GM18511 (cell line): ENCODE measurements around the gene ADORA1.

ENCODE experiments used
- ATAC-seq: cut with Tn5 transposase; IDR thresholded peaks from one replicate; pipeline ENCODE4 v1.9.1; 2021; ENCODE audit warnings: mild to moderate bottlenecking, moderate library complexity; ENCODE audit not compliant: unreplicated experiment

The ADORA1 gene

DNA sequence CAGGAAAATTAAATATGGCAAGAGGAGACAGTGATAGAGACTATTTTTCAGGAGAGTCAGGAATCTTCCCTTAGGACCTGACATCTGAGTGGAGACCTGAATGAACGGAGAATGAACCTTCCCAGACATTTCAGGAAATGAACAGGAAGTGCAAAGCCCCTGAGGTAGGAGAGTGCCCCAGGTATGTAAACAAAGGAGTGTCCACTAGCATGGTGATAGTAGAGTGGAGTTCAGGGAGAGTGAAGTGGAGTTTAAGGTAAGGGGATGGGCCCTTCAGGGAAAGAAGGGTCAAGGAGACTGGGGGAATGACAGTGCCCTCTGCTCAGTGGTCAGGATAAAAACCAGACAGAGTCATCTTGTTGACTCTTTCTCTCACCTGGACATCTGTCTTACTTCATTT lies 28.8 kb downstream of the ADORA1 start:
- ATAC-seq: no peak

DNA sequence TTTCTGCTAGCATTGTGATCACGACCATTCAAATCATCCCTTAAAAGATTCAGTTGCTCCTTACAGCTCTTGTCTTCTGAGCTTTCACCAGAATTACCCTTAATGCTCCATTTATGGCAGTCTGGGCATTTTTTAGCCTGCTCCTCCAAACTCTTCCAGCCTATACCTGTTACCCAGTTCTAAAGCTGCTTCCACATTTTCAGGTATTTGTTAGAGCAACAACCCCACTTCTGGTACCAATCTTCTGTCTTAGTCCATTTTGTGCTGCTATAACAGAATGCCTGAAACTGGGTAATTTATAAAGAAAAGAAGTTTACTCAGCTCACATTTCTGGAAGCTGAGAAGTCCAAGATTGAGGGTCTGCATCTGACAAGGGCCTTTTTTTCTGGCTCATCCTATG lies 30.9 kb downstream of the ADORA1 start:
- no peak for ATAC-seq

DNA sequence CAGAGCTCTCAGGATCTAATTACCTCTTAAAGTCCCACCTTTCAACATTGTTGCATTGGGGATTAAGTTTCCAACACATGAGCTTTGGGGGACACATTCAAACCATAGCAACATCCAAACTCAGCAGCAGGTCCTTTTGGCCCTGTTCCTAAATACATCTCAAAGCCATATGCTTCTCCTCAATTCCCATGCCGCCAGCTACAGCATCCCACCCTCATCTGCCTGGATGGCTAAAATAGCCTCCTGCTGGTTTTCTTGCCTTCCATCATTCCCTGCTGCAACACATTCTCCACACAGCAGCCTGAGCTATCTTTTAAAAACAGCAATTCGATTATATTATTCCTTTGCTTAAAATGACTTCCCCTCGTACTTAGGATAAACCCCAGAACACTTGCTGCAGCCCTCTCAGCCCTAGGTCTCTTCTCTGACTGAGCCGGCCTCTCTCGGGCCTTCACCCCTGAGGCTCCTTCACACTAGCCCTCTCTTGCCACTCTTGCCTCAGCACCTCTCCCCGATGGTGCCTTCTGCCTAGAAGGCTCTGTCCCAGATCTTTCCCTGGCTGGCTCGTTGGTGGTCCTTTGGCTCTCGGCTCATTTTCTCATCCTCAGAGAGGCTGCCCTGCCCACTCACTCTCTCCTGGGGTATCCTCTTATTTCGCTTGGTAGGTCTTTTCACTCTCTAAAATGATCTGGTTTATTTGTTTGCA lies 31.6 kb downstream of the ADORA1 start:
- ATAC-seq: no peak

DNA sequence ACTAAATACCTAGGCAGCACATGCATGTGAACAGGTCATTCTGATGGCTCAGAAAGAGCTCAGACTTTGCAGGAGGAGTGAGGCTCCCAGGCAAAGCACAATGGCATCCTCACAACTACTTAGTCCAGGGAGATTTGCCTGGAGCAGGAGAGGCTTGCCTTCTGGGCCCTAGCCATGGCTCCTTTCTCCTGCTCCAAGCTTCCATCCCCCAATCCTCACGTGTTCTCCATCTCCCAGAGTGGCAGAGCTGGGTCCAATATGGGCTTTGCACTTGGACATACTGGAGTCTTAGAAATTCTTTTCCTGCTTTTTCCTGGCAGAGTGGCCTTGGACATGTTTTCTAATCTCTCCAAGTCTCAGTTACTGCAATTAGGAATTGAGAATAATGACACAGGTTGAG lies 32.3 kb downstream of the ADORA1 start:
- no peak for ATAC-seq

DNA sequence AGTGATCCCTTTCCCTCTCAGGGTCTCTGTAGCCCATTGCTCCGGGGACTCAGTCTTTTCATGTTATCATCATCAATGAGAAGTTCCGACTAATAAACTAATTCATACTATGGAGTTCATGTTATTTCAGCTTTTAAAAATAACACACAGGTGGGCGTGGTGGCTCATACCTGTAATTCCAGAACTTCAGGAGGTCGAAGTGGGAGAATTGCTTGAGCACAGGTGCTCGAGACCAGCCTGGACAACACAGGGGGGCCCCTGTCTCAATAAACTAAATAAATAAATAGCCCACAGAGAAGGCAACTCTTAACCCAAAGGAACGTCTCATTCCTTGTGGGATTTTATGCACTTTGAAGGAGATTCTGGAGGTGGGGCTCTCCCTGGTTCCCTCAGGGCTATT lies 33.6 kb downstream of the ADORA1 start:
- no peak for ATAC-seq

DNA sequence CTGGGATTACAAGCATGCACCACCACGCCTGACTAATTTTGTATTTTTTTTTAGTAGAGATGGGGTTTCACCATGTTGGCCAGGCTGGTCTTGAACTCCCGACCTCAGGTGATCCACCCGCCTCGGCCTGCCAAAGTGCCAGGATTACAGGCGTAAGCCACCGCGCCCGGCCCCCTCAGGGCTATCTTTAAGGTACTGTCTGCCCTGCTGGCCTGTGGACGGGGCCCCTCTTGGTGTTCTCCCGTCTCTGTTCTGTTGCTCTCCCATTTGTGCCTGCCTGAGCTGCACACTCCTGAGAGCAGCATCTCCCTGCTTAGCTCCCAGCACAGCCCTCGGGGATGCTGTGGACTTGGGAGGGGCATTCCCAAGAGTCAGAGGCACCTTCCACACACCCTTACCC lies 34.2 kb downstream of the ADORA1 start:
- no peak for ATAC-seq

DNA sequence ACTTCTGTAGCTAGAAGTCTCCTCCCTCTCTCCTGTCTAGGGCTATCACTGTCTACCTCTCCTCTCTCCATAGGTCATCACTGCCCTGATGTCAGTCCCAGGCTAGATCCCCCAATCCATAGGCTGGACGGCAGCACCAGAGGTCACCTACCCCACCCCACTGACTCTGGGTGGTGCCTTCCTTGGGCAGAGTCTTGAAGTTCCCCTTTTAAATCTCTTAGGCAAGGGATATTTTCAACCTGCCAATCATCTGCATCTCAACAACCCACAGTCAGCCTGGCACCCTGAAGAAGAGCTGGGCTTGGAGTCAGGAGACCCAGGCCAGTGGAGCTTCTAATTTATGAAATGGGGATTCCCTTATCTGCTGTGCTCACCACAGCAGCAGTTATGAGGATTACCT lies 34.9 kb downstream of the ADORA1 start:
- no peak for ATAC-seq

DNA sequence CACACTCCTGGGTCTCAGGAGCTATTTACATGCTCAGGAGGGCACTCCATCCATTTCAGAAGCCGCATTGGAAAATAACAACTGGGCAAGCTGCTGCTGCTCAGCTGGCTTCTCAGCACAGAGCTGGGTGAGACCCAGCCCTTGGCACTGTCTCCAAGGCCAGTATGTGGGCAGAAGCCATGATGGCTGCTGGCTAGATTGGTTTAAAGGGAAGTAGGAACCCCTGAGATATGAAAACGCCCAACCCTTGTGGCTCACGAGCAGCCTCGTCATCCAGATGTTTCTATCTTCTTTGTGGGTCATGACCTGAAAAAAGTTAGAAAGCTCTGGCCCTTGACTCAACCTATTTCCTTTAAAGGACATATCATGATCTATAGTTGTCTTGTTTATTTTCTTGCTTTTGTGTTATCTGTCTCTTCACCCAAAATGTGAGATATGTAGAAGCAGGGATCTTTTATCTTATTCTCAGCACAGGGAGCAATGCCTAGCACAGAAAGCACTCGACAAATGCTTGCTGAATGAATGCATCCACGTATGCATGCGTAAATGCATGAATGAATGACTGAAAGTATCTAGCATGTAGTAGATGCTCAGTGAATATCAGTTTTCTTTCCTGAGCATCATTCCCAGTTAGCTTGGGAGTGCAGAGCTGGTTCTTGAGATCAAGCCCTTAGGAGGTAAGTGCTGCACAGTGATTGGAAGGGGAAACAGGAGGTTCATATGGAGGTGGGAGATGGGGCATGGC lies 36.5 kb downstream of the ADORA1 start:
- no peak for ATAC-seq

DNA sequence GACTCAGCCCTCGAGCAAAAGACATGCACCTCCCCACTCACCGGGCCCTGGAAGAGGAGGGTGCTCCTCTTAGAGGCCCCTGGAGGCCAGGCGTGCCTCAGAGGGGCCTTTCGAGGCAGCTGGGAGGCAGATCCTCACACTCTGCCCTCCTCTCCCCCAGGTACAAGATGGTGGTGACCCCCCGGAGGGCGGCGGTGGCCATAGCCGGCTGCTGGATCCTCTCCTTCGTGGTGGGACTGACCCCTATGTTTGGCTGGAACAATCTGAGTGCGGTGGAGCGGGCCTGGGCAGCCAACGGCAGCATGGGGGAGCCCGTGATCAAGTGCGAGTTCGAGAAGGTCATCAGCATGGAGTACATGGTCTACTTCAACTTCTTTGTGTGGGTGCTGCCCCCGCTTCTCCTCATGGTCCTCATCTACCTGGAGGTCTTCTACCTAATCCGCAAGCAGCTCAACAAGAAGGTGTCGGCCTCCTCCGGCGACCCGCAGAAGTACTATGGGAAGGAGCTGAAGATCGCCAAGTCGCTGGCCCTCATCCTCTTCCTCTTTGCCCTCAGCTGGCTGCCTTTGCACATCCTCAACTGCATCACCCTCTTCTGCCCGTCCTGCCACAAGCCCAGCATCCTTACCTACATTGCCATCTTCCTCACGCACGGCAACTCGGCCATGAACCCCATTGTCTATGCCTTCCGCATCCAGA lies 37.7 kb downstream of the ADORA1 start:
- no peak for ATAC-seq

DNA sequence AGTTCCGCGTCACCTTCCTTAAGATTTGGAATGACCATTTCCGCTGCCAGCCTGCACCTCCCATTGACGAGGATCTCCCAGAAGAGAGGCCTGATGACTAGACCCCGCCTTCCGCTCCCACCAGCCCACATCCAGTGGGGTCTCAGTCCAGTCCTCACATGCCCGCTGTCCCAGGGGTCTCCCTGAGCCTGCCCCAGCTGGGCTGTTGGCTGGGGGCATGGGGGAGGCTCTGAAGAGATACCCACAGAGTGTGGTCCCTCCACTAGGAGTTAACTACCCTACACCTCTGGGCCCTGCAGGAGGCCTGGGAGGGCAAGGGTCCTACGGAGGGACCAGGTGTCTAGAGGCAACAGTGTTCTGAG lies 38.3 kb downstream of the ADORA1 start:
- ATAC-seq: no peak

DNA sequence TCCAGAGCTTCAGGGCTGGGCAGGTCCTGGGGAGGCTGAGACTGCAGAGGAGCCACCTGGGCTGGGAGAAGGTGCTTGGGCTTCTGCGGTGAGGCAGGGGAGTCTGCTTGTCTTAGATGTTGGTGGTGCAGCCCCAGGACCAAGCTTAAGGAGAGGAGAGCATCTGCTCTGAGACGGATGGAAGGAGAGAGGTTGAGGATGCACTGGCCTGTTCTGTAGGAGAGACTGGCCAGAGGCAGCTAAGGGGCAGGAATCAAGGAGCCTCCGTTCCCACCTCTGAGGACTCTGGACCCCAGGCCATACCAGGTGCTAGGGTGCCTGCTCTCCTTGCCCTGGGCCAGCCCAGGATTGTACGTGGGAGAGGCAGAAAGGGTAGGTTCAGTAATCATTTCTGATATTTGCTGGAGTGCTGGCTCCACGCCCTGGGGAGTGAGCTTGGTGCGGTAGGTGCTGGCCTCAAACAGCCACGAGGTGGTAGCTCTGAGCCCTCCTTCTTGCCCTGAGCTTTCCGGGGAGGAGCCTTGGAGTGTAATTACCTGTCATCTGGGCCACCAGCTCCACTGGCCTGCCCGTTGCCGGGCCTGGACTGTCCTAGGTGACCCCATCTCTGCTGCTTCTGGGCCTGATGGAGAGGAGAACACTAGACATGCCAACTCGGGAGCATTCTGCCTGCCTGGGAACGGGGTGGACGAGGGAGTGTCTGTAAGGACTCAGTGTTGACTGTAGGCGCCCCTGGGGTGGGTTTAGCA lies 38.8 kb downstream of the ADORA1 start:
- no peak for ATAC-seq

DNA sequence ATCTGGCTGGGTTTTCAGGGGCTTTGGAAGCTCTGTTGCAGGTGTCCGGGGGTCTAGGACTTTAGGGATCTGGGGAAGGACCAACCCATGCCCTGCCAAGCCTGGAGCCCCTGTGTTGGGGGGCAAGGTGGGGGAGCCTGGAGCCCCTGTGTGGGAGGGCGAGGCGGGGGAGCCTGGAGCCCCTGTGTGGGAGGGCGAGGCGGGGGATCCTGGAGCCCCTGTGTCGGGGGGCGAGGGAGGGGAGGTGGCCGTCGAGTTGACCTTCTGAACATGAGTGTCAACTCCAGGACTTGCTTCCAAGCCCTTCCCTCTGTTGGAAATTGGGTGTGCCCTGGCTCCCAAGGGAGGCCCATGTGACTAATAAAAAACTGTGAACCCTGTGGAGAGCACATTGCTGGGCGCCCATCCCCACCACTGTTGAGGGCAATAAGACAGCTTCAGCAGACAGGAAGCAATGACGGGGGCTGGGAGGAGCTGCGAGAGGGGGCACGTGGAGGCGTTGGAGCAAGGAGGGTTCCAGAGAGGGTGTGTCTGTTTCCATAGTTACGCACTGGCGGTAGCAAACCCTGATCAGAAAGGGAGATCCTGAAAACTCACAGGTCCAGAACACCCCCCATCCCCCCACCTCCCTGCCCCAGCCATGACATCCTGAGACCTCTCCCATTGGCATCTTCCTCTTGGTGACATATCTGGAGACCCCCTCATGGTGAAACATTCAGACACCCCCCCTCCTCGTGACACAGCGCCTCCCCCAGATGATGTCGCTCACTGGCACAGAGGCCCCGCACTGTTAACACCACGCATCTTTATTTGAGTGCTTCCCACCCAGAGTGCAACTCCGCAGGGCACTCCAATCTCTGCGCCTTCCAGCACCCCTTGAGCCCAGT lies 39.7 kb downstream of the ADORA1 start:
- no peak for ATAC-seq

DNA sequence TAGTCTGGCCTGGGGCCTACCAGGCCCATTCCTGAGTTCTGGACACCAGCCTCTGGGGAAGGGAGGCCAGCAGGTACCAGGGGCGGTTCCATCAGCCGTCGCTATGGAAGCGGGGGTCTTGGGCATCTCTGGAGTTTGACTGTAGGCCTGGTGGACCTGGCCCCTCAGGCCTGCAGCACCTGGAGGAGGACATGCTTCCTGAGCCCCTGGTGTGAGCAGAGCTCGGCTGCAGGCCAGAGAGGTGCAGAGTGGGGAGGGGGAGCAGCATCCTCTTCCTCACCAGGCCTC lies 40.3 kb downstream of the ADORA1 start:
- ATAC-seq: no peak

DNA sequence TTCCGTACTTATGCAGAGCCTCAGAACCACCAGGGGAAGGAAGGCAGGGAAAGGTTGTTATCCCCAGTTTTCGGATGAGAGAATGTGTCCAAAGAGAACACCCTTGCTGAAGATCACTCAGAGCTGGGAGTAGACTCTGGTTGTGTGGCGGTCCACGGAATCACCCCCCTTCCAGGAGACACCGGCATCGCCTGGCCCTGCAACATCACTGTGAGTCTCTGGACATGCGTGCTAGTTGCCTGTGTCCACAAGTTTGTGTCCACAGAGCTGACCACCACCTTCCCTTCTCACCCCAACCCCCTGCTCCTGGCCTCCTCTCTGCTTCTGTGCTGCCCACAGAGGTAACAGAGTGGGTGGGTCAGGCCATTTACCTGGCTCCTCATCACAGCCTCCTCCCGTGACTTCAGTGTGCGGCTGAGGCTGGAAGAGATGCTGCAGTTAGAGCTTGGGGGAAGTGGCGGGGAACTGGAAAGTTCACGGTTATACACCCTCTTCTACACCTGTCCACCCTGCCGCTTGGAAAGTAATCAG lies 40.8 kb downstream of the ADORA1 start:
- ATAC-seq: no peak

DNA sequence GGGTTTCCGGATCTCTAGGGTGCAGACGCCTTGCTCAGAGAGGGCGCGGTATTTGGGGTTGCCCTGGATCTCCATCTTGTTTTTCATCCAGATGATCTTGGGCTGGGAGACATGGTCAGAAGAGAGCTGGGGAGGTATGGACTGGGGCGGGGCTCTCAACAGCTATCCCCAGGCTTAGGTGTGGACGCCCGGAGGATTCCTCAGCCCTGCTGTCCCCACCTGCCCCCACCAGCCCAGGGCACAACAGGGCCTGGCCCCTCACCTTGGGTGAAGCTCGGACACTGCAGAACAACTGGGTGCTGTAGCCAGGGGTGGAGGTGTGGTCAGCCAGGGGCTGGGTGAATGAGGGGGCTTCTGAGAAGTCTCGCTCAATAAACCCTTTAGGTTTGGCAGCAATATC lies 41.5 kb downstream of the ADORA1 start:
- no peak for ATAC-seq

DNA sequence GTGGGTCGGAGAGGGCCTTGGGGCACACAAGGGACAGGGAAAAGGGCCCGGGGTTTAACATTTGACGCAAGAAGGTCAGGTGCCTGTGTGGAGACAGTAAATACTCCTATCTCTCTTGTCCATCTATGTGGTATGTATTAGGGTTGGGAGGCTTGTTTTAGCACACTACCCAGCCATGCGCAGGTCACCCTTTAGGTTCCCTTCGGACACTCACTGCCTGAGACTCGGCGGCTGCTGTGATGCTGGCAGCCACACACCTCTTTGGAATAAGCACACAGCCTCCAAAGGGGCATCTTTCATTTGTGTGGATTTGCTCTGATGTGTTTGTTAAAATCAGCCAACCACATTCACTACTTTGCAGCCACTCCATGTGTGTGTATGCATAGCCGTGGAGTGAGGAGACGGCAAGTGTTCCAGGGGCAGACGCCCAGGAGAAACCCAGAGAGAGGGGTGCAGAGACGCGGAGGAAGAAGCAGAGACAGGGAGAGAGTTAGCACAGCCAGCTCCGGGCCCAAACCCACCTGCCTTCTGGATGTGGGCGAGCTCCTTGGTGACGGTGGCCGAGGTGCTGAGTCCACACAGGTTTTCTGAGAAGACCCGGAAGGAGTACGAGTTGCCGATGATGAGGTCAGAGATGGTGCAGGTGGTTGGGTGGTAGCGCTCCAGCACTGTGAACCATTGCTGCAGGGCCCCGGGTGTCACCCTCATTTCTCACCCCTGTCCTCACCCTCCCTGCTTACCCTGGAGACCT lies 42.4 kb downstream of the ADORA1 start:
- no peak for ATAC-seq

DNA sequence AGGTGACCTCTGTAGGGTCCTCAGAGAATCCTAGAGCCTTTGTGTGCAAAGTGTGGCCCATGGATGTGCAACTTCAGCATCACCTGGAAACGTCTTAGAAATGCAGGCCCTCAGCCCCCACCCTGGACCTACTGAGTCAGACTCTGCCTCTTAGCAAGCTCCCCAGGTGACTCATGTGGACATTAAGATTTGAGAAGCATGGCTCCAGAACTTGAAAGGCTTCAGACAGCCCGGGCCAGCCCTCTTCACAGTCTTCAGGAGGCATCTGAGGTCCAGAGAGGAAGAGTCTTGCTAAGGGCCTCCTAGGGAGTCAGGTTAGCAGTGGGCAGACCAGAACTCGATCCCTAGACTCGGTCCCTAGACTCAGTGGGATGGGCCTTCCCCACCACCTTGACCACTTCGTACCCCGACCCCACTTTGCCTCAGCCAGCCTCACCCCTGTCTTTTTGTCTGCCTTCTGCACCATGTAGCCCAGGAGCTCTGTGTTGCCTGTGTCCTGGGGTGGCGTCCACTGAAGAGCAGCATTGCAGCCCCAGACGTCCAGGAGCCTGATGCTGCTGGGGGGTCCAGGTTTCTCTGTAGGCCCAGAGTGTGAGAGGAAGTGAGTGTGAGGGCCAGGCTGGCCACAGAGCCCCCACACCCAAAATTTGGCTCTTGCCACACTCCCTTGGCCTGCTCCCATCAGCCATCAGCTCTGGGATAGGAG lies 43.3 kb downstream of the ADORA1 start:
- ATAC-seq: no peak

DNA sequence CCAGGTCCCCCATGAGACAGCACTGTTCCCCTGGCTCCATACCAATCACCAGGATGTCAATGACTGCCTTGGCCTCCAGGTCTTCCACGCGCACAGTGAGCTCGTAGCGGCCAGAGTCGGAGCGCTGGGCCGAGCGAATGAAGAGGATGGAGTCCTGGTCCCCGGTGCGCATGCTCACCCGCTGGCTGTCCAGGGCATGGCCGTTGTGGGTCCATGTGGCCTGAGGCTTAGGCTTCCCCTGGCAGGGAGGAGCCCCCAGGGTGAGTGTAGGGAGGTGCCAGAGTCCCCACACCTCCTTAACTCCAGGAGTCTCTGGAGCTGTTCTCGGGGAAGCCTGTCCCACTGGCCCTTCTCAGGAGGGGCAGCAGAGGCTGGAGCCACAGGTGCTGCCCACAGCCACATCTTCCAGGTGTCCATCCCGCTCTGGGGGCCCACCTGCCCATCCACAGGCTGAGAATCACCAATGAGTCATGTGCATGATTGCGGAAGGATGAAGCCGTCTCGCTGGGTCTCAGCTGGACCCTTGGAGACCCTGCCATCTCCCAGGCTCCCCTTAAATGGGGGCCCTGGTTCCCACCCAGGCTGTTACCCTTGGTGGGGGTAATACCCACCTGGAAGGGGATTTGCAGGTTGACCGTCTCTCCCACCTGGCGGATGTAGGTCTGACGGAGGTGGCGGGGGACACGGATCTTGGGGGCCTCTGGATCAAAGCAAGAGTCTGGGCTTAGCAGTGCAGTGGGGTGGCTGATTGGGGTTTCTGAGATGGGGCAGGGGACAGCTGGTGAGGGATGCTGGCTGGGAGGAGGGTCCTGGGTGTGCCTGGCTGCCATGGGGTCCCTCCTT lies 44.0 kb downstream of the ADORA1 start:
- ATAC-seq: no peak
